GM12878 (cell line): Measurements from ENCODE around the gene VAV2. TPM values are rescaled to one million over a fixed set of nuclear protein-coding genes. Genes with fewer than 3 reads are reported as not detected.

Source experiments
- ATAC-seq: fragments of 200-7000 bp; cut with Tn5 transposase; 3 replicates; pipeline ENCODE4 v1.9.1; 2020; ENCODE audit warnings: mild to moderate bottlenecking, moderate library complexity
- BruUV-seq: library from RNA; stranded (reverse); fragments of 400-500 nt; replicated peaks from 2 replicates; lab custom pipeline; 2021; lab: Mats Ljungman, UMichigan
- CTCF ChIA-PET: fragments of 300-600 bp; sonication (Branson Sonifier 250); formaldehyde crosslinking; extraction: SDS; loops from one replicate; lab custom pipeline; 2021; ENCODE audit warnings: inconsistent platforms; lab: Yijun Ruan, JAX
- POLR2A ChIA-PET: fragments of 350-600 bp; formaldehyde crosslinking; extraction: SDS; loops from one replicate; lab custom pipeline; 2021; ENCODE audit warnings: inconsistent platforms; lab: Charles Lee
- RAD21 ChIA-PET: fragments of 300-600 bp; sonication (Branson Sonifier 250); formaldehyde crosslinking; loops from one replicate; lab custom pipeline; 2023; ENCODE audit warnings: antibody characterized with exemption; ENCODE audit not compliant: unreplicated experiment; lab: Charles Lee
- SMC1A ChIA-PET: fragments of 300-600 bp; sonication (Branson Sonifier 250); formaldehyde crosslinking; loops from one replicate; lab custom pipeline; 2023; ENCODE audit not compliant: unreplicated experiment, uncharacterized antibody; lab: Charles Lee
- DNase-seq: peaks from one replicate; pipeline ENCODE4 v3.0.0-alpha.2; 2011; ENCODE audit warnings: low read depth, low spot score
- FAIRE-seq: peaks from 3 replicates; lab custom pipeline; 2011; peaks lifted over from hg19 to GRCh38; lab: Jason Lieb, UNC
- H2AFZ ChIP-seq: 2 replicates; pipeline ENCODE4 v1.6.0; 2011; ENCODE audit warnings: low read depth, low read length, control low read depth; ENCODE audit not compliant: control insufficient read depth
- H3K27ac ChIP-seq: 2 replicates; pipeline ENCODE4 v1.5.1; 2011; ENCODE audit warnings: control low read depth; ENCODE audit not compliant: control insufficient read depth, insufficient read depth
- H3K27me3 ChIP-seq, 2 experiments: replicated peaks in 1 of 2; 2 replicates each; pipeline versions ENCODE4 v1.6.0 to v1.6.1; 2011; ENCODE audit warnings: low read length in 1 of 2; ENCODE audit not compliant: control insufficient read depth in 2 of 2, insufficient read depth in 2 of 2
- H3K36me3 ChIP-seq, 2 experiments: 2 replicates each; pipeline ENCODE4 v1.5.1; 2011; ENCODE audit warnings: low read length in 1 of 2; ENCODE audit not compliant: control insufficient read depth in 2 of 2, insufficient read depth in 2 of 2
- H3K4me1 ChIP-seq: 2 replicates; pipeline ENCODE4 v1.6.1; 2011; ENCODE audit warnings: mild to moderate bottlenecking, low read length, moderate library complexity, mixed read lengths; ENCODE audit not compliant: control insufficient read depth, insufficient read depth
- H3K4me2 ChIP-seq: 2 replicates; pipeline ENCODE4 v1.6.0; 2011; ENCODE audit warnings: control low read depth; ENCODE audit not compliant: control insufficient read depth, insufficient read depth
- H3K4me3 ChIP-seq: fragments of 200-600 bp; sonication (generic); 2 replicates; pipeline ENCODE4 v1.5.1; 2016
- H3K79me2 ChIP-seq: 2 replicates; pipeline ENCODE4 v1.6.0; 2011; ENCODE audit warnings: low read length; ENCODE audit not compliant: control insufficient read depth, insufficient read depth
- H3K9ac ChIP-seq: 2 replicates; pipeline ENCODE4 v1.8.0; 2011; ENCODE audit warnings: low read length, control low read depth, mixed read lengths; ENCODE audit not compliant: control insufficient read depth, insufficient read depth
- H3K9me3 ChIP-seq: replicated peaks from 3 replicates; pipeline ENCODE4 v1.5.1; 2011; ENCODE audit warnings: mild to moderate bottlenecking, low read length; ENCODE audit not compliant: control insufficient read depth, insufficient read depth
- H4K20me1 ChIP-seq: 2 replicates; pipeline ENCODE4 v1.6.0; 2011; ENCODE audit not compliant: control insufficient read depth, insufficient read depth
- EGR1 ChIP-seq, 2 experiments: IDR thresholded peaks; 1 replicate in 1 of 2; 2 replicates in 1 of 2; pipeline ENCODE4 v1.6.1; 2011 to 2012; ENCODE audit warnings: low read depth in 2 of 2, low read length in 2 of 2, borderline replicate concordance in 1 of 2, mild to moderate bottlenecking in 1 of 2, moderate library complexity in 1 of 2
- NBN ChIP-seq: fragments of 450-650 bp; IDR thresholded peaks from 2 replicates; pipeline ENCODE4 v1.6.1; 2016
- NRF1 ChIP-seq: conservative IDR thresholded peaks from 2 replicates; pipeline ENCODE4 v1.6.1; 2011; ENCODE audit warnings: mild to moderate bottlenecking, low read depth, low read length, improper control_type of control experiment
- SMC3 ChIP-seq: IDR thresholded peaks from 2 replicates; pipeline ENCODE4 v1.6.1; 2011; ENCODE audit warnings: low read length, improper control_type of control experiment, borderline replicate concordance
- ZNF274 ChIP-seq: IDR thresholded peaks from one replicate; pipeline ENCODE4 v1.8.0; 2011; ENCODE audit not compliant: insufficient read length, insufficient read depth
- ZZZ3 ChIP-seq: IDR thresholded peaks from 2 replicates; pipeline ENCODE4 v1.6.1; 2011; ENCODE audit warnings: low read depth; ENCODE audit not compliant: control insufficient read depth, insufficient read length
- WGBS: methylation state at CpG from one replicate; pipeline ENCODE4 v1.1.6; 2016; ENCODE audit warnings: low lambda C conversion rate; ENCODE audit not compliant: insufficient replicate concordance, insufficient coverage; ENCODE audit errors: missing lambda C conversion rate; 5-methylcytosine and 5-hydroxymethylcytosine counted together
- in situ Hi-C: fragments of 300-500 bp; cut with MboI; formaldehyde crosslinking; loops from 9 replicates; pipeline ENCODE4 v1.14.3; 2018; ENCODE audit warnings: mixed read lengths
- intact Hi-C: fragments of 100-400 bp; cut with micrococcal nuclease; formaldehyde crosslinking; loops from one replicate; pipeline ENCODE4 v1.14.2; 2022; ENCODE audit not compliant: unreplicated experiment
- polyA plus RNA-seq, 11 experiments: library from polyadenylated mRNA; depleted of rRNA in 4 of 11; unstranded in 6 of 11; stranded (reverse) in 5 of 11; fragments of >200 nt; fragmentation: Nextera tagmentation in 4 of 11; fragmentation: Illumina TruSeq in 1 of 11; extraction: Ambion mirVana in 4 of 11; extraction: Trizol in 1 of 11; gene quantifications; 1 replicate in 1 of 11; 2 replicates in 10 of 11; pipeline versions ENCODE4 v1.2.1 to v1.2.3, GENCODE V29; 2011 to 2016; ENCODE audit warnings: inconsistent platforms in 2 of 11, missing spikeins in 2 of 11, low read depth in 1 of 11
- total RNA-seq, 4 experiments: library from RNA; depleted of rRNA in 3 of 4; stranded (reverse); fragments of >200 nt in 3 of 4; fragmentation: Illumina TruSeq in 1 of 4; extraction: Trizol in 1 of 4; gene quantifications; 2 replicates each; pipeline versions ENCODE4 v1.2.1 to v1.2.3, GENCODE V29; 2013 to 2021
- TF ChIP-seq, protein P1 (sequence below): IDR thresholded peaks from 2 replicates; pipeline ENCODE4 v1.6.1; 2011; ENCODE audit warnings: low read depth, low read length, improper control_type of control experiment, borderline replicate concordance
- TF ChIP-seq, protein P2 (sequence below): fragments of 450-650 bp; formaldehyde crosslinking; IDR thresholded peaks from 2 replicates; pipeline ENCODE4 v1.4.0; 2020; ENCODE audit warnings: mild to moderate bottlenecking, moderate library complexity
- TF ChIP-seq, protein P3 (sequence below): fragments of 150-350 bp; IDR thresholded peaks from 2 replicates; pipeline ENCODE4 v1.6.1; 2016; ENCODE audit warnings: low read depth, low read length
- TF ChIP-seq, protein P4 (sequence below): IDR thresholded peaks from 2 replicates; pipeline ENCODE4 v1.6.1; 2011; ENCODE audit warnings: borderline replicate concordance, low read depth, mild to moderate bottlenecking, moderate library complexity, low read length; ENCODE audit not compliant: insufficient read depth, poor library complexity, severe bottlenecking

VAV2 gene
- total and polyA plus RNA-seq, 10 of the 15 experiments (the other 5 are each of a cell fraction or from before 2014, with no cell fraction given), result 0.13 to 43.9 (median 16.9) TPM

DNA sequence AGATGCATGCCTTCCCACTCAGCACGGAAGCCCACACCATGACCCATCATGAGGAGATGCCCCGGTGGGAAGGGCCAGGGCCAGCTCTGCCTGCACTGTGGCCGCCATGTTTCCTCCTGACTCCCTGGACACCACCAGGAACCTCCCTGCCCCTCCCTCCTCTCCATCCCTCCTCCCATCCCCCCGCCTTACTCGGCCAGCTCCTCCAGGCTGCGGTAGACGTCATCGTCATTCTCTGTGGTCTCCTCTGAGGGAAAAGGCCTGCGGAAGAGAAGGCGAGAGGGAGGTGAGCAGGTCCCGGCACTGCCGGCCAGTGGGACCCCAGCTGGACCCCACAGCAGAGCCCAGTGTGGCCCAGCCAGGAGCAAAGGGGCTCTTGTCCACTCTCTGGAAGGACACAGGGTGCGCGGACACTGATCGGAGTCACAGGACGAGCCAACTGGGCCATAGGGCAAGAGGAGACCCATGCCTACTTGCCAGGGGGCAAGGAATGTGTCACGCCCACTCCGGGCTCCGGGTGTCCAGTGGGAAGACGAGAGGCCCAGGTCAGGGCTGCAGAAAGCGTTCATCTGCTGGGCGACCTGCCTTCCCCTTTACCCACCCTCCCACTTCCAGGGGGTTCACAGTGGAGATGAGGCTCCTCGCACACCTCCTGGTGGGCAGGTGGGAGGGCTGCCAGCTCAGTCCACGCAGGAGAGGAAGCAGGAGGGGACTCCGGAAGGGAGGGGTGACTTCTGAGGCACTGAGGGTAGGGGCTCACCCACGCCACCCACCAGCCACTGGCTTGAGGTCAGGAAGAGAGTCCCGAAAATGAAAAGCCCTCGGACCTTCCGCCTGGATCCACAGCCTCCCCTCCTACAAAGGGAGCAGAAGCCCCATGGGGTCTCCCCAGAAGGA, 157.8 kb downstream of the VAV2 start:
- H3K4me1 ChIP-seq, result no peaks in the 10 kb centered on the region; the same call in 1 of the 2 replicates
- no peak overlapping the region for H2AFZ ChIP-seq
- no peaks in the 10 kb centered on the region for H3K9me3 ChIP-seq
- no peak overlapping the region for H3K4me3 ChIP-seq
- ChIA-PET POLR2A (interaction anchor here (0.6 kb wide), 1 partner anchor 29 kb away, joined by 6 read pairs; no protein-coding TSS in a partner anchor), SMC1A (no interaction called here), RAD21 (no interaction called here), CTCF (no interaction called here)
- H3K36me3 ChIP-seq, result peaks cover 16 to 28% of the 10 kb centered on the region in 2 experiments; a peak in 3 of 4 replicates
- 94% methylated on average over 22 of the region's 29 CpGs for WGBS
- no peaks in the 10 kb centered on the region; the same call in none of the 2 replicates for H3K79me2 ChIP-seq
- no peak overlapping the region for H3K9ac ChIP-seq
- H3K27ac ChIP-seq, result no peak overlapping the region
- H4K20me1 ChIP-seq, result no peaks in the 10 kb centered on the region
- no TSS peak for BruUV-seq
- DNase-seq (no peak), FAIRE-seq (no peak), ATAC-seq (no peak)
- in situ Hi-C loops, result no loop called here
- no peaks in the 10 kb centered on the region for H3K27me3 ChIP-seq
- intact Hi-C loops, result no loop called here
- no peak overlapping the region for H3K4me2 ChIP-seq
- TF ChIP-seq, protein P1, sequence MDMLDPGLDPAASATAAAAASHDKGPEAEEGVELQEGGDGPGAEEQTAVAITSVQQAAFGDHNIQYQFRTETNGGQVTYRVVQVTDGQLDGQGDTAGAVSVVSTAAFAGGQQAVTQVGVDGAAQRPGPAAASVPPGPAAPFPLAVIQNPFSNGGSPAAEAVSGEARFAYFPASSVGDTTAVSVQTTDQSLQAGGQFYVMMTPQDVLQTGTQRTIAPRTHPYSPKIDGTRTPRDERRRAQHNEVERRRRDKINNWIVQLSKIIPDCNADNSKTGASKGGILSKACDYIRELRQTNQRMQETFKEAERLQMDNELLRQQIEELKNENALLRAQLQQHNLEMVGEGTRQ, result no peak
- TF ChIP-seq, protein P2, sequence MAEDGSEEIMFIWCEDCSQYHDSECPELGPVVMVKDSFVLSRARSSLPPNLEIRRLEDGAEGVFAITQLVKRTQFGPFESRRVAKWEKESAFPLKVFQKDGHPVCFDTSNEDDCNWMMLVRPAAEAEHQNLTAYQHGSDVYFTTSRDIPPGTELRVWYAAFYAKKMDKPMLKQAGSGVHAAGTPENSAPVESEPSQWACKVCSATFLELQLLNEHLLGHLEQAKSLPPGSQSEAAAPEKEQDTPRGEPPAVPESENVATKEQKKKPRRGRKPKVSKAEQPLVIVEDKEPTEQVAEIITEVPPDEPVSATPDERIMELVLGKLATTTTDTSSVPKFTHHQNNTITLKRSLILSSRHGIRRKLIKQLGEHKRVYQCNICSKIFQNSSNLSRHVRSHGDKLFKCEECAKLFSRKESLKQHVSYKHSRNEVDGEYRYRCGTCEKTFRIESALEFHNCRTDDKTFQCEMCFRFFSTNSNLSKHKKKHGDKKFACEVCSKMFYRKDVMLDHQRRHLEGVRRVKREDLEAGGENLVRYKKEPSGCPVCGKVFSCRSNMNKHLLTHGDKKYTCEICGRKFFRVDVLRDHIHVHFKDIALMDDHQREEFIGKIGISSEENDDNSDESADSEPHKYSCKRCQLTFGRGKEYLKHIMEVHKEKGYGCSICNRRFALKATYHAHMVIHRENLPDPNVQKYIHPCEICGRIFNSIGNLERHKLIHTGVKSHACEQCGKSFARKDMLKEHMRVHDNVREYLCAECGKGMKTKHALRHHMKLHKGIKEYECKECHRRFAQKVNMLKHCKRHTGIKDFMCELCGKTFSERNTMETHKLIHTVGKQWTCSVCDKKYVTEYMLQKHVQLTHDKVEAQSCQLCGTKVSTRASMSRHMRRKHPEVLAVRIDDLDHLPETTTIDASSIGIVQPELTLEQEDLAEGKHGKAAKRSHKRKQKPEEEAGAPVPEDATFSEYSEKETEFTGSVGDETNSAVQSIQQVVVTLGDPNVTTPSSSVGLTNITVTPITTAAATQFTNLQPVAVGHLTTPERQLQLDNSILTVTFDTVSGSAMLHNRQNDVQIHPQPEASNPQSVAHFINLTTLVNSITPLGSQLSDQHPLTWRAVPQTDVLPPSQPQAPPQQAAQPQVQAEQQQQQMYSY, result no peak
- TF ChIP-seq NBN, result no peak
- TF ChIP-seq NRF1, result no peak
- no peak for TF ChIP-seq ZNF274
- TF ChIP-seq, protein P3, sequence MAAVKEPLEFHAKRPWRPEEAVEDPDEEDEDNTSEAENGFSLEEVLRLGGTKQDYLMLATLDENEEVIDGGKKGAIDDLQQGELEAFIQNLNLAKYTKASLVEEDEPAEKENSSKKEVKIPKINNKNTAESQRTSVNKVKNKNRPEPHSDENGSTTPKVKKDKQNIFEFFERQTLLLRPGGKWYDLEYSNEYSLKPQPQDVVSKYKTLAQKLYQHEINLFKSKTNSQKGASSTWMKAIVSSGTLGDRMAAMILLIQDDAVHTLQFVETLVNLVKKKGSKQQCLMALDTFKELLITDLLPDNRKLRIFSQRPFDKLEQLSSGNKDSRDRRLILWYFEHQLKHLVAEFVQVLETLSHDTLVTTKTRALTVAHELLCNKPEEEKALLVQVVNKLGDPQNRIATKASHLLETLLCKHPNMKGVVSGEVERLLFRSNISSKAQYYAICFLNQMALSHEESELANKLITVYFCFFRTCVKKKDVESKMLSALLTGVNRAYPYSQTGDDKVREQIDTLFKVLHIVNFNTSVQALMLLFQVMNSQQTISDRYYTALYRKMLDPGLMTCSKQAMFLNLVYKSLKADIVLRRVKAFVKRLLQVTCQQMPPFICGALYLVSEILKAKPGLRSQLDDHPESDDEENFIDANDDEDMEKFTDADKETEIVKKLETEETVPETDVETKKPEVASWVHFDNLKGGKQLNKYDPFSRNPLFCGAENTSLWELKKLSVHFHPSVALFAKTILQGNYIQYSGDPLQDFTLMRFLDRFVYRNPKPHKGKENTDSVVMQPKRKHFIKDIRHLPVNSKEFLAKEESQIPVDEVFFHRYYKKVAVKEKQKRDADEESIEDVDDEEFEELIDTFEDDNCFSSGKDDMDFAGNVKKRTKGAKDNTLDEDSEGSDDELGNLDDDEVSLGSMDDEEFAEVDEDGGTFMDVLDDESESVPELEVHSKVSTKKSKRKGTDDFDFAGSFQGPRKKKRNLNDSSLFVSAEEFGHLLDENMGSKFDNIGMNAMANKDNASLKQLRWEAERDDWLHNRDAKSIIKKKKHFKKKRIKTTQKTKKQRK, result no peak
- TF ChIP-seq SMC3, result no peak
- TF ChIP-seq ZZZ3, result no peak
- no peak for TF ChIP-seq EGR1 (IDR thresholded peaks at IDR 0.05; ENCODE audit: borderline replicate concordance in 1 of 2, low read depth in 2 of 2, low read length in 2 of 2)
- TF ChIP-seq, protein P4, sequence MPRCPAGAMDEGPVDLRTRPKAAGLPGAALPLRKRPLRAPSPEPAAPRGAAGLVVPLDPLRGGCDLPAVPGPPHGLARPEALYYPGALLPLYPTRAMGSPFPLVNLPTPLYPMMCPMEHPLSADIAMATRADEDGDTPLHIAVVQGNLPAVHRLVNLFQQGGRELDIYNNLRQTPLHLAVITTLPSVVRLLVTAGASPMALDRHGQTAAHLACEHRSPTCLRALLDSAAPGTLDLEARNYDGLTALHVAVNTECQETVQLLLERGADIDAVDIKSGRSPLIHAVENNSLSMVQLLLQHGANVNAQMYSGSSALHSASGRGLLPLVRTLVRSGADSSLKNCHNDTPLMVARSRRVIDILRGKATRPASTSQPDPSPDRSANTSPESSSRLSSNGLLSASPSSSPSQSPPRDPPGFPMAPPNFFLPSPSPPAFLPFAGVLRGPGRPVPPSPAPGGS, result no peak
